ENCODE measurements around the gene BAG5.
A peak's percentile ranks its signal among the peaks of the same experiment; 100 is the strongest.
"Not testable (repeated sequence)": the region's sequence is repeated elsewhere in the genome, so short reads cannot be mapped to it uniquely, and the experiment has no call there.

The BAG5 gene, protein sequence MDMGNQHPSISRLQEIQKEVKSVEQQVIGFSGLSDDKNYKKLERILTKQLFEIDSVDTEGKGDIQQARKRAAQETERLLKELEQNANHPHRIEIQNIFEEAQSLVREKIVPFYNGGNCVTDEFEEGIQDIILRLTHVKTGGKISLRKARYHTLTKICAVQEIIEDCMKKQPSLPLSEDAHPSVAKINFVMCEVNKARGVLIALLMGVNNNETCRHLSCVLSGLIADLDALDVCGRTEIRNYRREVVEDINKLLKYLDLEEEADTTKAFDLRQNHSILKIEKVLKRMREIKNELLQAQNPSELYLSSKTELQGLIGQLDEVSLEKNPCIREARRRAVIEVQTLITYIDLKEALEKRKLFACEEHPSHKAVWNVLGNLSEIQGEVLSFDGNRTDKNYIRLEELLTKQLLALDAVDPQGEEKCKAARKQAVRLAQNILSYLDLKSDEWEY

DNA sequence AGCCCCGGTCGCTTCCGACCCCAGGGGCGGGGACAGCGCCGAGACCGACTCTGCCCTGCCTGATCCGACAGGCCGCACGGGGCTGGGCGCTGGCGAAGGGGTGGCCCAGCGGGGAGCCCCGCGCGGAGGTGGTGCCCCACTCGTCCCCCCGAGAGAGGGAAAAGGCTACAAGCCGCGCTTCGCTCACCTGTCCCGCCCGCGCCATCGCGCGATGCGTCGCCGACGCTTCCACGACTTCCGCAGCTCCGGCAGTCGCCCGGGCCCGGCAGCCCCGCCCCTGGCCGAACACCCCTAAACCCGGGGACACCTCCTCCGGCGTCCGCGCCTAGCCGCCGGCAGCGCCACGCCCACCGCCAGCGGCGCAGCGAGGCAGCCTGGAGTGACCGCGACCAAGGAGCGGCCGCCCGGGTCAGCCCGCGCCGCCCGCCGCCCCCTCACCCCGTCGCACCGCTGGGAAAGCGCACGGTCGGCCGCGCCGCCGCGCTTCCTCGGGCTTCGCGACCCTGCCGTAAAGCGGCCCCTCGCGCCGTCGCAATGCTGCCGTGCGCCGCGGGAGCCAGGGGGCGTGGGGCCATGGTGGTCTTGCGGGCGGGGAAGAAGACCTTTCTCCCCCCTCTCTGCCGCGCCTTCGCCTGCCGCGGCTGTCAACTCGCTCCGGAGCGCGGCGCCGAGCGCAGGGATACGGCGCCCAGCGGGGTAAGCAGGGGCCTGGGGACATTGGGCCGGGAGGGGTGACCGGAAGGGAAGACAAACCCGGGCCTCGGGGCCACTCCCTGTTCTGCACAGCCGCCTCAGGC lies at the start of gene BAG5, which contains the start of gene COA8:
Gene BAG5, minus strand, starts transcription at position 229 of the 797 bp plus-strand sequence. CDS start 1,493 bp downstream, outside the sequence.
Gene COA8, plus strand, starts transcription at position 532 of the 797 bp plus-strand sequence. Its CDS starts 42 bp downstream, at position 574.
- peak within 1 kb of the TSS; percentile 87 to 88 for H3K4me3 ChIP-seq (ENCODE audit: low read length in 2 of 2)
- peaks cover 46% of the 10 kb centered on the region for H3K4me1 ChIP-seq (ENCODE audit: control insufficient read depth, insufficient read depth, low read length)
- no peaks in the 10 kb centered on the region for H3K27me3 ChIP-seq (ENCODE audit: control insufficient read depth in 1 of 2, insufficient read depth in 2 of 2, low read length in 2 of 2)
- no peaks in the 10 kb centered on the region for H3K9me3 ChIP-seq (ENCODE audit: control insufficient read depth in 2 of 2, low read length in 2 of 2)
- peak within 1 kb of the TSS; percentile 67 to 83 for H3K9ac ChIP-seq (ENCODE audit: low read length in 2 of 2)
- H3K27ac ChIP-seq (ENCODE audit: low read length) = peak within 1 kb of the TSS; percentile 80
- H3K36me3 ChIP-seq (ENCODE audit: control insufficient read depth in 2 of 2, insufficient read depth in 2 of 2, low read length in 2 of 2) = peaks cover 13 to 25% of the 10 kb centered on the region in 2 donors

DNA sequence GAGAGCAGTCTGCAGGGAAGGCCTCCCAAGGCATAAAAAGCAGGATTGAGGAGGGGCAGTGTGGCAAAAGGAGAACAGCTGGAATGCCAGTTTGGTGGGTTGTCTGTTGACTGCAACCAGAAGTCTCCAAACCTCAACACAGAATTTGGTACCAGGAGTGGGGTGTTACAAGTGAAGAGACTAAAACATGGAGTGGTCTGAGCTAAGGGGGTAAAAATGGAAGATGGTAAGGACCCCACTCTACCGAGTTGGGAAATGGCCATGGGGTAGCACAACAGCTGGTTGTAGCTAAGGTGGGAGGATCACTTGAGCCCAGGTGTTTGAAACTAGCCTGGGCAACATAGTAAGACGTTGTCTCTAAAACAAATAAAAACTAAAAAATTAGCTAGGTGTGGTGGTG lies 48.8 kb upstream of the BAG5 start:
- H3K27ac ChIP-seq (ENCODE audit: low read length) = no peak overlapping the region
- peaks cover 17% of the 10 kb centered on the region for H3K4me1 ChIP-seq (ENCODE audit: control insufficient read depth, insufficient read depth, low read length)
- no peak overlapping the region for H3K4me3 ChIP-seq (ENCODE audit: low read length in 2 of 2)
- peaks cover 3 to 6% of the 10 kb centered on the region in 2 donors for H3K9me3 ChIP-seq (ENCODE audit: control insufficient read depth in 2 of 2, low read length in 2 of 2)
- H3K9ac ChIP-seq (ENCODE audit: low read length in 2 of 2) = no peak overlapping the region
- H3K36me3 ChIP-seq (ENCODE audit: control insufficient read depth in 2 of 2, insufficient read depth in 2 of 2, low read length in 2 of 2) = no peaks in the 10 kb centered on the region
- H3K27me3 ChIP-seq (ENCODE audit: control insufficient read depth in 1 of 2, insufficient read depth in 2 of 2, low read length in 2 of 2) = peaks cover 9% of the 10 kb centered on the region in 2 donors

DNA sequence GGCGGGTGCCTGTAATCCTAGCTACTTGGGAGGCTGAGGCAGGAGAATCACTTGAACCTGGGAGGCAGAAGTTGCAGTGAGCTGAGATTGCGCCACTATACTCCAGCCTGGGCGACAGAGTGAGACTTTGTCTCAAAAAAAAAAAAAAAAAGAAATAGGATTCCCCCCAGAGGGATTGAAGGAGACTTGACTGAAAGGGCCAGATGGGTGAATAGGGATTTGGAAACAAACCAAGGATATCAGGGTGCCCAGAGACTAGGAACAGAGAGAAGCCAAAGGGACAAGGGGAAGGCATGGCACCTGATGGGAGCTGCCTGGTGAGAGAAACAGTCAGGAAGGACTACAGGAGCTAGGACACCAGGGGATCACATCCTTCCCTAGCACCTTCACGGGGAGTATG lies 46.6 kb upstream of the BAG5 start:
- H3K9ac ChIP-seq (ENCODE audit: low read length in 2 of 2); H3K27ac ChIP-seq (ENCODE audit: low read length); H3K4me3 ChIP-seq (ENCODE audit: low read length in 2 of 2); H3K9me3 ChIP-seq (ENCODE audit: control insufficient read depth in 2 of 2, low read length in 2 of 2); H3K36me3 ChIP-seq (ENCODE audit: control insufficient read depth in 2 of 2, insufficient read depth in 2 of 2, low read length in 2 of 2); H3K27me3 ChIP-seq (ENCODE audit: control insufficient read depth in 1 of 2, insufficient read depth in 2 of 2, low read length in 2 of 2): not testable (repeated sequence)
- H3K4me1 ChIP-seq (ENCODE audit: control insufficient read depth, insufficient read depth, low read length) = peaks cover 17% of the 10 kb centered on the region

DNA sequence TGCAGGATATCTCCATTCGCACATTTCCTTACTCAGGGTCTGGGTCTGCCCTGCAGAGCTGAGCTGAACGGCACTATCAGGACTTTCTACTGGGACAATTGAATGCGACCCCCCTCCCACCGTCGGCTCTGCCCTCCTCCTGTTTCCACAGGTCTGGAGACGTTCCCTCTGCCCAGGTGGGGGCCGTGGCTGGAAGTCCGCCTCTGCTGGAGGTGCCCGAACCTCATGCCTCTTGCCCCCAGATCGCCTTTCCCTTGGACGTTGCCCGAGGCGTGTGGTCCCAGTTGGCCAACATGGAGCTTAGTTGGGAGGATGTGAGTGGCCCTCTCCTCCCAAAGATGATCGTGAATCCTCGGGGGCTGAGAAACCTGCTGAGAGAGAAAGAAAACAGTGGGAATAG lies 45.4 kb upstream of the BAG5 start:
- Histone ChIP-seq H3K4me3 (ENCODE audit: low read length in 2 of 2) (peak overlapping the region; percentile 68 to 72), H3K36me3 (ENCODE audit: control insufficient read depth in 2 of 2, insufficient read depth in 2 of 2, low read length in 2 of 2) (no peaks in the 10 kb centered on the region), H3K27me3 (ENCODE audit: control insufficient read depth in 1 of 2, insufficient read depth in 2 of 2, low read length in 2 of 2) (peaks cover 9% of the 10 kb centered on the region in 2 donors), H3K27ac (ENCODE audit: low read length) (no peak overlapping the region), H3K4me1 (ENCODE audit: control insufficient read depth, insufficient read depth, low read length) (peaks cover 17% of the 10 kb centered on the region), H3K9ac (ENCODE audit: low read length in 2 of 2) (no peak overlapping the region), H3K9me3 (ENCODE audit: control insufficient read depth in 2 of 2, low read length in 2 of 2) (peaks cover 3 to 6% of the 10 kb centered on the region in 2 donors)

DNA sequence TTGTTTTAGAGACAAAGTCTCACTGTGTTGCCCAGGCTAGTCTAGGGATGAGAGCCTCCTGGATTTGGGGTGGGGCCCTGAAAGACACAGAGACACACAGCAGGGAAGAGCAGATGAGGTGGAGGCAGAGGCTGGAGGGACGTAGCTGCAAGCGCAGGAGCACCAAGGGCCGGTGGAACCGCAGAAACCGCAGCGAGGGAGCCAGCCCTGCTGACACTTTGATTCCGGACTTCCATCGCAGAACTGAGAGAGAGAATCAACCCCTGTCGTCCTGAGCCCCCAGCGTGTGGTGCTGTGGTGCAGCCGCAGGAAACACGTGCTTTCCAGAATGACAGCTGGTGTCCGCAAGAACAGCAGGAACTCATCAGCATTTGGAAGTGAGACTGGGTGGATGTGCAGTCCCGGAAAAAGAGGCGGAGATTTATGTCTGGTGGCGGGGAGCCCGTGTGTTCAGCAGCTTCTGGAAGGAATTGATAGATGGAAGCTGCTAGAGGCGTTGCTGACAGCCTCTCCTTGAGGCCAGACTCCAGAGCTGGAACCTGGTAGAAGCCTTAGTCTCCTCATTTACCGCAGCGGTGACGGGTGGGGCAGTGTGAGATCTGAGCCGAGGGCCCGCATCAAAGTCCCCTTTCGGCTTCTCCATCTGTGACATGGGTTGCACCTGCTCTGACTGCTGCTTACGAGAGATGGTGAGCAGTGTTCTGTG lies 44.7 kb upstream of the BAG5 start:
- Histone ChIP-seq H3K27ac (ENCODE audit: low read length) (no peak overlapping the region), H3K9ac (ENCODE audit: low read length in 2 of 2) (peak overlapping the region; percentile 36 to 43), H3K4me3 (ENCODE audit: low read length in 2 of 2) (peak overlapping the region; percentile 68 to 72)

DNA sequence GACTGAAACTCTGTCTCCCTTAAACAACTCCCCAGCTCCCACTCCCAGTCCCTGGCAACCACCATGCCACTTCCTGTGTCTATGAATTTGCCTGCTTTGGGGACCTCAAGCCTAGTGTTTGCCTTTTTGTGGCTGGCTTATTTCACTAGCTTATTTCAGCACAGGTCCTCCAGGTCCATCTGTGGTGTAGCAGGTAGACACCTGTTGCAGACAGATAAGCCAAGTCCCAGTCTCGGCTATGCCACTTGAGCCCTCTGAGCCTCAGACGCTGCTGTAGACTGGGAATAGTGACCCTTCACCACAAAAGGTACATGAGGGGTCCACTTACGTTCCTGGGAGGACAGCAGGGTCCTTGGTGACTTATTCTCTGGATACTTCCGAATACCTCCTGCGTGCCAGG lies 42.2 kb upstream of the BAG5 start:
- no peak overlapping the region for H3K4me3 ChIP-seq (ENCODE audit: low read length in 2 of 2)
- H3K4me1 ChIP-seq (ENCODE audit: control insufficient read depth, insufficient read depth, low read length) = peaks cover 17% of the 10 kb centered on the region
- no peaks in the 10 kb centered on the region for H3K36me3 ChIP-seq (ENCODE audit: control insufficient read depth in 2 of 2, insufficient read depth in 2 of 2, low read length in 2 of 2)
- no peak overlapping the region for H3K9ac ChIP-seq (ENCODE audit: low read length in 2 of 2)
- H3K27ac ChIP-seq (ENCODE audit: low read length) = no peak overlapping the region
- H3K9me3 ChIP-seq (ENCODE audit: control insufficient read depth in 2 of 2, low read length in 2 of 2) = no peaks in the 10 kb centered on the region
- peaks cover 9% of the 10 kb centered on the region in 2 donors for H3K27me3 ChIP-seq (ENCODE audit: control insufficient read depth in 1 of 2, insufficient read depth in 2 of 2, low read length in 2 of 2)

More for the DNA sequence above, 44.7 kb upstream of the BAG5 start:
- Histone ChIP-seq H3K36me3 (ENCODE audit: control insufficient read depth in 2 of 2, insufficient read depth in 2 of 2, low read length in 2 of 2) (no peaks in the 10 kb centered on the region), H3K9me3 (ENCODE audit: control insufficient read depth in 2 of 2, low read length in 2 of 2) (peaks cover 3 to 6% of the 10 kb centered on the region in 2 donors), H3K4me1 (ENCODE audit: control insufficient read depth, insufficient read depth, low read length) (peaks cover 17% of the 10 kb centered on the region), H3K27me3 (ENCODE audit: control insufficient read depth in 1 of 2, insufficient read depth in 2 of 2, low read length in 2 of 2) (peaks cover 9% of the 10 kb centered on the region in 2 donors)

DNA sequence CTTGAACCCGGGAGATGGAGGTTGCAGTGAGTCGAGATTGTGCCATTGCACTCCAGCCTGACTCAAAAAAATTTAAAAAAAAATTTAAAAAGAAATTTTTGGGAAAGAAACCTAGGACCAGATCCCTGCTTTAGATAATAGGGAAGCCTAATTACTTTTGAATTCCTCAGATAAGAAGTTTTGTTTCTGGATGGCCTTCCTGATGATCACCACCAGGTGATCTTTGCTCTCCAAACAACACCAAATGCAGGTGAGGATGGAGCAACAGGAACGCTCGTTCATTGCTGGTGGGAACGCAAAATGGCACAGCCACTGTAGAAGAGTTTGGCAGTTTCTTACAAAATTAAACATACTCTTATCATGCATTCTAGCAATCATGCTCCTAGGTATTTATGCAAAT lies 38.0 kb upstream of the BAG5 start:
- H3K27ac ChIP-seq (ENCODE audit: low read length) = no peak overlapping the region
- no peak overlapping the region for H3K4me3 ChIP-seq (ENCODE audit: low read length in 2 of 2)
- no peaks in the 10 kb centered on the region for H3K36me3 ChIP-seq (ENCODE audit: control insufficient read depth in 2 of 2, insufficient read depth in 2 of 2, low read length in 2 of 2)
- no peak overlapping the region for H3K9ac ChIP-seq (ENCODE audit: low read length in 2 of 2)
- H3K4me1 ChIP-seq (ENCODE audit: control insufficient read depth, insufficient read depth, low read length) = no peaks in the 10 kb centered on the region
- no peaks in the 10 kb centered on the region for H3K9me3 ChIP-seq (ENCODE audit: control insufficient read depth in 2 of 2, low read length in 2 of 2)
- H3K27me3 ChIP-seq (ENCODE audit: control insufficient read depth in 1 of 2, insufficient read depth in 2 of 2, low read length in 2 of 2) = no peaks in the 10 kb centered on the region

DNA sequence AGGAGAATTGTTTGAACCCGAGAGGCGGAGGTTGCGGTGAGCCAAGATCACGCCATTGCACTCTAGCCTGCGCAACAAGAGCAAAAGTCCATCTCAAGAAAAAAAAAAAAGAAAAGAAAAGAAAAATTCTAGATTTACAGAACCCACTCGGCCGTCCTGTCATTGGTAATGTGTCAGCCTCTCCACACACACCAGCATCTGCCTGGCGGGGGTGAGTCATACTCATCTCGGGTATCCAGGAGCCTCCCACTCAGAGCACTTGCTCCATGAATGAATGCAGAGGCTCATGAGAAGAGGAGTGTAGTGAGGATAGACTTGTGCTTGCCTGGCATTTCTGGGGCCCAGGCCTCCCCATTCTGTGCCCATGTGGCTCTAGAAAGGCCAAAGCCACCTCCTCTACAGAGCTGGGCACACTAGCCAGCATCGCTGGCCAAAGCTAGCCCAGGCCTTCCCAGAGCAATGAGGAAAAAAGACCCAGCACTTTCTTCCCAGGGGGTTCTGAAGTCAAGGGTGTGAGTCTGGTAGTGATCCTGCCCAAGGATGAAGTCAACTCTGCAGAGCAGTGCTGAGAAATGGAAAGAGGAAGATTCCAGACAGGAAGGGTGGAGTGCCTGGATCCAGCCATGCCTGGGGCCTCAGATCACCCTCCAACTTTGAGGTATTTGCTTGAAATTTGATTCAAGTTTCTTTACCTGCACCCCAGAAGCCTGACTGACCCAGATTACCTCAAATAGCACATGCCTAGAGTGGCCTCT lies 35.3 kb upstream of the BAG5 start:
- Histone ChIP-seq H3K9me3 (ENCODE audit: control insufficient read depth in 2 of 2, low read length in 2 of 2) (no peaks in the 10 kb centered on the region), H3K4me1 (ENCODE audit: control insufficient read depth, insufficient read depth, low read length) (no peaks in the 10 kb centered on the region), H3K36me3 (ENCODE audit: control insufficient read depth in 2 of 2, insufficient read depth in 2 of 2, low read length in 2 of 2) (no peaks in the 10 kb centered on the region), H3K9ac (ENCODE audit: low read length in 2 of 2) (no peak overlapping the region), H3K27ac (ENCODE audit: low read length) (no peak overlapping the region), H3K4me3 (ENCODE audit: low read length in 2 of 2) (no peak overlapping the region), H3K27me3 (ENCODE audit: control insufficient read depth in 1 of 2, insufficient read depth in 2 of 2, low read length in 2 of 2) (no peaks in the 10 kb centered on the region)

DNA sequence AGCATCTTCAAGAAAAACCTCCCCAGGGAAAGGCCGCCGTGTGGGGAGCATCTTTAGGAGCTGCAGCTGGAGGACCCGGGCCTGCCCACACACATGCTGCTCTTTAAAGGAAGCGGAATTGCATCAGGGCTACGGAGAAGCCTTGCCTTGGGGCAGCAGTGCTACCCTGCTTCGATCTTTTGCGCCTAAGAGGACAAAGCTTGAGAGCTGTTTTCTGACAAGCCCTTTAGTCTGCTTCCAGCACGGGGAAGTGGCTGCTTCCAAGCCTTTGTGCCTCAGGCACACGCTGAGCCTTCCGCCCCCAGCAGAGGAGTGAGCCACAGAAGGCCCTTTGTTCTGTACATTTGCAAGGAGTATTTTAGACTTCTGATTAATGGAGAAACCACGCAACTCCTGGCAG lies 31.8 kb upstream of the BAG5 start:
- Histone ChIP-seq H3K9ac (ENCODE audit: low read length in 2 of 2) (no peak overlapping the region), H3K4me1 (ENCODE audit: control insufficient read depth, insufficient read depth, low read length) (no peaks in the 10 kb centered on the region), H3K9me3 (ENCODE audit: control insufficient read depth in 2 of 2, low read length in 2 of 2) (no peaks in the 10 kb centered on the region), H3K36me3 (ENCODE audit: control insufficient read depth in 2 of 2, insufficient read depth in 2 of 2, low read length in 2 of 2) (peaks cover under 1 to 6% of the 10 kb centered on the region in 2 donors), H3K27ac (ENCODE audit: low read length) (no peak overlapping the region), H3K4me3 (ENCODE audit: low read length in 2 of 2) (no peak overlapping the region), H3K27me3 (ENCODE audit: control insufficient read depth in 1 of 2, insufficient read depth in 2 of 2, low read length in 2 of 2) (no peaks in the 10 kb centered on the region)

DNA sequence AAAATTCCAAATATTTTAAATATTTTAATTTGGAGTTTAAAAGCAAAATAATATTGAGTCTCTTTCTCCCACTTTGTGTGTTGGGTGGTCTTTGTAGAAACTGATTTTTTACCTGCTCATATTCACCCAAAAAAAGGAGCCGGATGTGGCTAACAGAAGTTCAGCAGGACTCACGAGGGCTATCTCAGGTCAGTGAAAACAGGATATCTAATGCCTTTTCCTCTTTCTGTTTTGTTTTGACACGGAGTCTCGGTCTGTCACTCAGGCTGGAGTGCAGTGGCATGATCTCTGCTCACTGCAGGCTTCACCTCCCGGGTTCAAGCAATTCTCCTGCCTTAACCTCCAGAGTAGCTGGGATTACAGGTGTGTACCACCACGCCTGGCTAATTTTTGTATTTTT lies 31.1 kb upstream of the BAG5 start:
- Histone ChIP-seq H3K4me3 (ENCODE audit: low read length in 2 of 2) (no peak overlapping the region), H3K9ac (ENCODE audit: low read length in 2 of 2) (no peak overlapping the region), H3K9me3 (ENCODE audit: control insufficient read depth in 2 of 2, low read length in 2 of 2) (no peaks in the 10 kb centered on the region), H3K36me3 (ENCODE audit: control insufficient read depth in 2 of 2, insufficient read depth in 2 of 2, low read length in 2 of 2) (peaks cover 4 to 13% of the 10 kb centered on the region in 2 donors), H3K27ac (ENCODE audit: low read length) (no peak overlapping the region), H3K4me1 (ENCODE audit: control insufficient read depth, insufficient read depth, low read length) (no peaks in the 10 kb centered on the region), H3K27me3 (ENCODE audit: control insufficient read depth in 1 of 2, insufficient read depth in 2 of 2, low read length in 2 of 2) (no peaks in the 10 kb centered on the region)
